Activated naive CD4-positive, alpha-beta T cell treated with anti-CD3 and anti-CD28 coated beads, Interleukin-2, amount 10 ng/mL, durations not matched to agents 7 days and 5 days (primary cell): ENCODE results near the gene ZNF808.
"Not testable (repeated sequence)": the region's sequence is repeated elsewhere in the genome, so short reads cannot be mapped to it uniquely, and the experiment has no call there.

Experiments
- CTCF ChIA-PET: fragments of 350-600 bp; sonication (Branson Sonifier 250); formaldehyde crosslinking; loops from one replicate; lab custom pipeline; 2021; ENCODE audit warnings: antibody characterized with exemption; lab: Charles Lee
- DNase-seq: peaks from one replicate; pipeline ENCODE4 v3.0.0-alpha.2; 2020
- H3K27ac Mint-ChIP-seq: one replicate; pipeline ENCODE4 v1.8.0; 2021; ENCODE audit warnings: mild to moderate bottlenecking, moderate library complexity, mixed read lengths
- H3K27me3 Mint-ChIP-seq: one replicate; pipeline ENCODE4 v1.8.0; 2021; ENCODE audit warnings: mild to moderate bottlenecking, mixed read lengths
- H3K36me3 Mint-ChIP-seq: one replicate; pipeline ENCODE4 v1.8.0; 2021; ENCODE audit warnings: mixed read lengths
- H3K4me1 Mint-ChIP-seq: one replicate; pipeline ENCODE4 v1.8.0; 2021; ENCODE audit warnings: mixed read lengths
- H3K4me3 Mint-ChIP-seq: one replicate; pipeline ENCODE4 v1.8.0; 2021; ENCODE audit warnings: mild to moderate bottlenecking, moderate library complexity, mixed read lengths
- H3K9me3 Mint-ChIP-seq: one replicate; pipeline ENCODE4 v1.8.0; 2021; ENCODE audit warnings: mixed read lengths

Gene ZNF808

DNA sequence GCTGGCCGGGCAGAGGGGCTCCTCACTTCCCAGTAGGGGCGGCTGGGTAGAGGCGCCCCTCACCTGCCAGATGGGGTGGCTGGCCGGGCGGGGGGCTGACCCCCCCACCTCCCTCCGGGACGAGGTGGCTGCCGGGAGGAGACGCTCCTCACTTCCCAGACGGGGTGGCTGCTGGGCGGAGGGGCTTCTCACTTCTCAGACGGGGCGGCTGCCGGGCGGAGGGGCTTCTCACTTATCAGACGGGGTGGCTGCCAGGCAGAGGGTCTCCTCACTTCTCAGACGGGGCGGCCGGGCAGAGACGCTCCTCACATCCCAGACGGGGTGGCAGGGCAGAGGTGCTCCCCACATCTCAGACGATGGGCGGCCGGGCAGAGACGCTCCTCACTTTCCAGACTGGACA lies 66.0 kb downstream of the ZNF808 start:
- Mint-ChIP-seq H3K36me3 (peaks cover 76% of the 10 kb centered on the region), H3K9me3 (peaks cover 48% of the 10 kb centered on the region)
- H3K27ac Mint-ChIP-seq, H3K4me3 Mint-ChIP-seq, CTCF ChIA-PET, H3K27me3 Mint-ChIP-seq, DNase-seq, H3K4me1 Mint-ChIP-seq: not testable (repeated sequence)

- no peak for DNase-seq
- H3K27me3 Mint-ChIP-seq, result no peaks in the 10 kb centered on the region
- peaks cover 60% of the 10 kb centered on the region for H3K9me3 Mint-ChIP-seq
- H3K27ac Mint-ChIP-seq, result no peak overlapping the region
- CTCF ChIA-PET, result no interaction called here
- peaks cover 14% of the 10 kb centered on the region for H3K4me1 Mint-ChIP-seq
- peaks cover 66% of the 10 kb centered on the region for H3K36me3 Mint-ChIP-seq
- no peak overlapping the region for H3K4me3 Mint-ChIP-seq
Measured at GRCh38 chr19:52599241-52599640, 71.8 kb downstream of the ZNF808 start.

- Mint-ChIP-seq H3K36me3 (peaks cover 63% of the 10 kb centered on the region), H3K9me3 (peaks cover 58% of the 10 kb centered on the region), H3K27ac (no peak overlapping the region), H3K4me1 (peaks cover 17% of the 10 kb centered on the region), H3K27me3 (no peaks in the 10 kb centered on the region), H3K4me3 (peak overlapping the region; percentile 80)
- CTCF ChIA-PET, result no interaction called here
- peak; percentile 28 for DNase-seq
Measured at GRCh38 chr19:52600639-52601024, 73.2 kb downstream of the ZNF808 start.

DNA sequence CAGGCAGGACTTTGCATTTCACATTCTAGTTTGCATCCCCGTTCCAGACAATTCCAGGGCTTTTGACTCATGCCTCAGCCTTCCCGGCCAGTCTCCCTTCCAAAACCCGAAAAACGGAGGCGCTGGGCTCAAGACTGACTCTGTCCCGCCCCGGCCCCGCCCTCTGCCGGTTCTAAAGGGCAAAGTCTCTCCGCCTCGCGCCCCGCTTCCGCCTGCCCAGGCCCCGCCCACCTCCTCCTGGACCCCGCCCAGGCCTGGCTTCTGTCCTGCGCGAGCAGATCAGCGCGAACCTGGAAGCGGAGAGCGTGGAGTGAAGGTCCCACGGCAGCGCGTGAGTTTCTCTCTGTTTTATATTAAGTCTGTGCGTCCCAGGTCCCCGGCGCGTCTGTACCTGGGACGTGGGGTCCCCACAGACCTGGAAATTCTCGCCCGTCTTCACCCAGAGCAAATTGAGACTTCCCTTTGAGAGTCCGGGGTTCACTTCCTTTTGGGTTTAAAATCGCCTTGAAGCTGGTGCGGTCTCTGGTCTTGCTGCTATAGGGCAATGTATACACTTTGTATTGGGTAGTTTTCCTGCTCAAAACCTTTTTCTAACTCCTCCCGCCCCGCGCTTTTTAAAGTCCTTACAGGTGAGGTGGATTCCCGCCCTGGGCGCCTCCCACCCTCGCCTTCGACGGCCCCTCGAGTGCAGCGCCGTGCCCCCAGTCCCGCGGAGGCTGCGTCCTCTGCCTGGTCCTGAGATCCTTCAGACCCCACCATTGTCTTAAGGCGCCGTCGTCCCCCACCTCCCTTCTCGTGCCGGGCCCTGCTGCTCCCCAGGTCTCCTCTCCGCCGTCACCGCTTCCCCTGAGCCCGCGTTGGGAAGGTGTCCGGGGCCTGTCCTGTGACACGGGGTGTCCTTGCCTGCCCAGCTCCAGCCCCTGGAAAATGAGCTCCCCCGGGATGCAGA lies 73.8 kb downstream of the ZNF808 start:
- H3K36me3 Mint-ChIP-seq, result peaks cover 62% of the 10 kb centered on the region
- no peaks in the 10 kb centered on the region for H3K27me3 Mint-ChIP-seq
- H3K4me3 Mint-ChIP-seq, result peak overlapping the region; percentile 80
- peaks cover 57% of the 10 kb centered on the region for H3K9me3 Mint-ChIP-seq
- DNase-seq, result peak; percentile 96
- CTCF ChIA-PET, result interaction anchor here (0.6 to 1.1 kb wide), 2 partner anchors 244 to 294 kb away, joined by 3 to 4 read pairs; no protein-coding TSS in a partner anchor
- peak overlapping the region; percentile 83 for H3K27ac Mint-ChIP-seq
- H3K4me1 Mint-ChIP-seq, result peaks cover 22% of the 10 kb centered on the region

- Mint-ChIP-seq H3K36me3 (peaks cover 61% of the 10 kb centered on the region), H3K4me3 (peak overlapping the region; percentile 80), H3K27ac (peak overlapping the region; percentile 83), H3K9me3 (peaks cover 57% of the 10 kb centered on the region), H3K4me1 (peaks cover 24% of the 10 kb centered on the region)
- CTCF ChIA-PET, result interaction anchor here (0.6 to 1.1 kb wide), 2 partner anchors 244 to 295 kb away, joined by 3 to 4 read pairs; no protein-coding TSS in a partner anchor
- H3K27me3 Mint-ChIP-seq, result not testable (repeated sequence)
- DNase-seq, result peak; percentile 22
Measured at GRCh38 chr19:52601974-52602366, 74.5 kb downstream of the ZNF808 start.

GRCh38 chr19:52602941-52603340 lies 75.5 kb downstream of the ZNF808 start:
- H3K27ac Mint-ChIP-seq, result peak overlapping the region; percentile 65
- peak overlapping the region; percentile 80 for H3K4me3 Mint-ChIP-seq
- no peak for DNase-seq
- H3K27me3 Mint-ChIP-seq, result no peaks in the 10 kb centered on the region
- H3K36me3 Mint-ChIP-seq, result peaks cover 57% of the 10 kb centered on the region
- peaks cover 53% of the 10 kb centered on the region for H3K9me3 Mint-ChIP-seq
- H3K4me1 Mint-ChIP-seq, result peaks cover 24% of the 10 kb centered on the region
- CTCF ChIA-PET, result no interaction called here

GRCh38 chr19:52603558-52604207 lies 76.2 kb downstream of the ZNF808 start:
- H3K27ac Mint-ChIP-seq, result no peak overlapping the region
- peaks cover 61% of the 10 kb centered on the region for H3K36me3 Mint-ChIP-seq
- no peak overlapping the region for H3K4me3 Mint-ChIP-seq
- H3K9me3 Mint-ChIP-seq, result peaks cover 52% of the 10 kb centered on the region
- no peaks in the 10 kb centered on the region for H3K27me3 Mint-ChIP-seq
- H3K4me1 Mint-ChIP-seq, result peaks cover 24% of the 10 kb centered on the region
- CTCF ChIA-PET, result no interaction called here
- no peak for DNase-seq
